Parathyroid adenoma (tissue), 2 donors: ENCODE measurements around the gene PEPD.

ENCODE experiments used
- H2AFZ ChIP-seq: fragments of 300-600 bp; sonication (generic); one replicate; pipeline ENCODE4 v1.7.0; 2017; ENCODE audit warnings: antibody characterized with exemption, mild to moderate bottlenecking
- H3K27ac ChIP-seq: fragments of 300-600 bp; sonication (generic); one replicate; pipeline ENCODE4 v1.7.0; 2017
- H3K27me3 ChIP-seq: fragments of 300-600 bp; sonication (generic); one replicate; pipeline ENCODE4 v1.7.0; 2017; ENCODE audit warnings: low read length; ENCODE audit not compliant: control insufficient read depth, insufficient read depth
- H3K36me3 ChIP-seq: fragments of 300-600 bp; sonication (generic); one replicate; pipeline ENCODE4 v1.7.0; 2017; ENCODE audit warnings: low read length; ENCODE audit not compliant: control insufficient read depth, insufficient read depth
- H3K4me1 ChIP-seq: fragments of 300-600 bp; sonication (generic); one replicate; pipeline ENCODE4 v1.7.0; 2017; ENCODE audit warnings: control low read depth
- H3K4me2 ChIP-seq: fragments of 300-600 bp; sonication (generic); one replicate; pipeline ENCODE4 v1.7.0; 2017; ENCODE audit warnings: low read length
- H3K4me3 ChIP-seq: fragments of 300-600 bp; sonication (generic); one replicate; pipeline ENCODE4 v1.7.0; 2017; ENCODE audit warnings: low read depth, low read length
- H3K79me2 ChIP-seq: fragments of 300-600 bp; sonication (generic); one replicate; pipeline ENCODE4 v1.7.0; 2017; ENCODE audit warnings: control low read depth
- H3K9ac ChIP-seq: fragments of 300-600 bp; sonication (generic); one replicate; pipeline ENCODE4 v1.7.0; 2017; ENCODE audit warnings: mild to moderate bottlenecking
- H3K9me3 ChIP-seq: fragments of 300-600 bp; sonication (generic); one replicate; pipeline ENCODE4 v1.7.0; 2017; ENCODE audit warnings: low read length; ENCODE audit not compliant: control insufficient read depth
- TF ChIP-seq, protein P1 (sequence below): fragments of 300-600 bp; sonication (generic); IDR thresholded peaks from one replicate; pipeline ENCODE4 v1.7.0; 2017; ENCODE audit warnings: antibody characterized with exemption, mild to moderate bottlenecking
- donor health status: primary hyperparathyroidism.

The PEPD gene

DNA sequence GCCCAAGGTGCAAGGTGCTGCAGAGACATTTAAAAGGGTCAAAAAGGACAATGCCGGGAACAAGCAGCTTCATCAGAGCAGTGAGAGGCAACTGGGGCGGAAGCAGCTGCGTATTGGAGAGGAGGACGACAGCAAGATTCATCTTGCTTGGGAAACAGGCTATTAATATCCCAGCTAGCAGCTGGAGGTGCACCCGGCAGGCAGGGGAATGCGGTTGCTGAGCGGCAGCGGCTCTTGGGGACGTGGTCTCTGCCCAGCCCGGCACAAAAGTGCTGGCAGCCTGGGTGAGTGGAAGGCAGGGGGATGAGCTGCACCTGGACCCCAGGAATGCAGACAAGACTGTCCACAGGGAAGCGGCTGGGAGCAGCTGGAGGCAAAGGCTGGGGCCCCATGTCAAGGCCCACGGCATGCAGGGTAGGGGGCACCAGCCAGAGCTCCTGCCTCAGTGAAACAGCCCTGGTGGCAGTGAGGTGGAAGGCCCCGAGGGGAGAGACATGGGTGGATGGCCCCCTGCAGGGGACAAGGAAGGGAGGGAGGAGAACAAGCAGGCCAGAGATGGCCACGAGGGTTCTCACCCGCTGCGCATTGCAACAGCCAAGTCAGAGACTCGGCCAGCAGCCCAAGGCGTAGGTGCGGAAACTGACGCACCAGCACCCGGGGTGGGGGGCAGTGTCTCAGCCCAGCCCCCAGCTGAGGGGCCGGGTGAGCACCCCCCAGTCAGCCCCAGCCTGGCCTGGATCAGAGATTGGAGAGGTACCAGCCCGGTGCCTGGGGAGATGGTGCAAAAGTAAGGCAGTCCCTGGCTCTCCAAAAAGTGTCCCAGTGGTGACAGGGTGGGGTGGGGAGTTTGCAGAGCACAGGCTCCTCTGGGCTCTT, 34.4 kb downstream of the PEPD start:
- Histone ChIP-seq H3K4me1 (no peaks in the 10 kb centered on the region), H3K4me3 (no peak overlapping the region), H3K79me2 (no peaks in the 10 kb centered on the region), H3K4me2 (no peak overlapping the region), H3K27ac (no peak overlapping the region), H3K36me3 (no peaks in the 10 kb centered on the region), H3K27me3 (no peaks in the 10 kb centered on the region), H3K9ac (no peak overlapping the region), H2AFZ (no peak overlapping the region), H3K9me3 (no peaks in the 10 kb centered on the region)
- TF ChIP-seq, protein P1, sequence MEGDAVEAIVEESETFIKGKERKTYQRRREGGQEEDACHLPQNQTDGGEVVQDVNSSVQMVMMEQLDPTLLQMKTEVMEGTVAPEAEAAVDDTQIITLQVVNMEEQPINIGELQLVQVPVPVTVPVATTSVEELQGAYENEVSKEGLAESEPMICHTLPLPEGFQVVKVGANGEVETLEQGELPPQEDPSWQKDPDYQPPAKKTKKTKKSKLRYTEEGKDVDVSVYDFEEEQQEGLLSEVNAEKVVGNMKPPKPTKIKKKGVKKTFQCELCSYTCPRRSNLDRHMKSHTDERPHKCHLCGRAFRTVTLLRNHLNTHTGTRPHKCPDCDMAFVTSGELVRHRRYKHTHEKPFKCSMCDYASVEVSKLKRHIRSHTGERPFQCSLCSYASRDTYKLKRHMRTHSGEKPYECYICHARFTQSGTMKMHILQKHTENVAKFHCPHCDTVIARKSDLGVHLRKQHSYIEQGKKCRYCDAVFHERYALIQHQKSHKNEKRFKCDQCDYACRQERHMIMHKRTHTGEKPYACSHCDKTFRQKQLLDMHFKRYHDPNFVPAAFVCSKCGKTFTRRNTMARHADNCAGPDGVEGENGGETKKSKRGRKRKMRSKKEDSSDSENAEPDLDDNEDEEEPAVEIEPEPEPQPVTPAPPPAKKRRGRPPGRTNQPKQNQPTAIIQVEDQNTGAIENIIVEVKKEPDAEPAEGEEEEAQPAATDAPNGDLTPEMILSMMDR = no peak

DNA sequence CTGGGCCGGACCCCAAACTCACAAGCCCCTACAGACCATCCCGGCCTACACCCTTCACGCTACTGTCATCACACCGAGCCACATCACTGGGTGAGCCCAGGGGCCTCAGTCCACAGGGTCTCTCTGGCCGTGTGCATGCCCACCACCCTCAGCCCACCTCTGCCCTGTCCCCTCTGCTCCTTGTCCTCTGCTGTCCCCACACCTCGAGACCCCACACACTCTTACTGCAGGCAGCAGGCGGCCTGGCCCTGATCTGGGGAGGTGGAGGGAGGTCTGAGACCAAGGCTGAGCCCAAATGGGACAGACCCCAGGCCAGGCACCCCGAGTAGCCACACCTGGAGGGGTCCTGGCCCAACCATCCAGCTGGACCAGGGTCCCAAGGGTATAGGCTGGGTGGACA, 35.2 kb downstream of the PEPD start:
- Histone ChIP-seq H3K9ac (no peak overlapping the region), H3K4me1 (no peaks in the 10 kb centered on the region), H3K9me3 (no peaks in the 10 kb centered on the region), H3K4me3 (no peak overlapping the region), H3K27ac (no peak overlapping the region), H3K27me3 (no peaks in the 10 kb centered on the region), H3K36me3 (no peaks in the 10 kb centered on the region), H3K79me2 (no peaks in the 10 kb centered on the region), H2AFZ (no peak overlapping the region), H3K4me2 (no peak overlapping the region)
- TF ChIP-seq, protein P1 = no peak

DNA sequence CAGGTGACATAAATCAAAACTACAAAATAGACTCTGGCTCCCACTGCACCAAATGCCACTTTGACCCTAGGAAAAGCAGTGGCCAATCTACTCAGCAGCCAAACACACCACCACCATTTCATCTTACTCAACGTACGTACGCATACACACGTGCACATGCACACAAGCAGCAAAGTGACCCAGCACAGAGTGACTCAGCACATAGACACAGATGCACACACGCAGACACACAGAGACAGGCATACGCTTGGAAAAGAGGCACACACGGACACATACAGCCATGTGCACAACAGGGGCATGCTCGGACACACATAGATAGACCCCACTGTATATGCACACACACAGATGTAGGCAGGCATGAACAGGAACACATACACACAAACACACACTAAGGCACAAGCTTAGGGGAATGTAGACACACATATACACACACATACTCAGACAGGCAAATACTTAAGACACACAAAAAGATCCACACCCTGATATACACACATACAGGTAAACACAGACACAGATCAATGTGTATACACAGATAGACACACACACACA, 37.3 kb downstream of the PEPD start:
- Histone ChIP-seq H3K4me3 (no peak overlapping the region), H3K79me2 (no peaks in the 10 kb centered on the region), H3K4me1 (no peaks in the 10 kb centered on the region), H3K9ac (no peak overlapping the region), H3K36me3 (no peaks in the 10 kb centered on the region), H3K27me3 (no peaks in the 10 kb centered on the region), H2AFZ (no peak overlapping the region), H3K27ac (no peak overlapping the region), H3K9me3 (no peaks in the 10 kb centered on the region), H3K4me2 (no peak overlapping the region)
- TF ChIP-seq, protein P1 = no peak

DNA sequence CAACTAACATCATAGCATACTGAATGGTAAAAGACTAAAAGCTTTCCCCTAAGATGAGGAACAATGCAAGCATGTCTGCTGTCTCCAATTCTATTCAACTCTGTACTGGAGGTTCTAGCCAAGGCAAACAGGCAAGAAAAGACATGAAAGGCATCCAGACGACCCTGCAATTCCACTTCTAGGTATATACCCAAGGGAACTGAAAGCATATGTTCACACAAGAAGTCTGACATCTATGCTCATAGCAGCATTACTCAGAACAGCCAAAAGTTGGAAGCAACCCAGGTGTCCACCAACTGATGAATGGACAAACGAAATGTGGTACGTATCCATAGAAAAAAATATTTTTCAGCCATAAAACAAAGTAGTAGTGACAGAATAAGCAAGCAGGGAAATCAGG, 39.1 kb downstream of the PEPD start:
- H3K4me3 ChIP-seq = no peak overlapping the region

More for the DNA sequence above, 39.1 kb downstream of the PEPD start:
- TF ChIP-seq, protein P1 = no peak
- H3K27me3 ChIP-seq = no peaks in the 10 kb centered on the region
- H3K4me1 ChIP-seq = no peaks in the 10 kb centered on the region
- H3K36me3 ChIP-seq = no peaks in the 10 kb centered on the region
- H3K27ac ChIP-seq = no peak overlapping the region
- H3K9me3 ChIP-seq = no peaks in the 10 kb centered on the region
- no peak overlapping the region for H2AFZ ChIP-seq
- no peak overlapping the region for H3K9ac ChIP-seq
- no peak overlapping the region for H3K4me2 ChIP-seq
- H3K79me2 ChIP-seq = no peaks in the 10 kb centered on the region
